Middle frontal gyrus (tissue), 1 donor: ENCODE results near the gene LIPM.

Experiments used
- DNase-seq: peaks from one replicate; pipeline ENCODE4 v3.0.0-alpha.2; 2015; ENCODE audit warnings: low spot score; ENCODE audit errors: extremely low spot score

Gene LIPM

DNA sequence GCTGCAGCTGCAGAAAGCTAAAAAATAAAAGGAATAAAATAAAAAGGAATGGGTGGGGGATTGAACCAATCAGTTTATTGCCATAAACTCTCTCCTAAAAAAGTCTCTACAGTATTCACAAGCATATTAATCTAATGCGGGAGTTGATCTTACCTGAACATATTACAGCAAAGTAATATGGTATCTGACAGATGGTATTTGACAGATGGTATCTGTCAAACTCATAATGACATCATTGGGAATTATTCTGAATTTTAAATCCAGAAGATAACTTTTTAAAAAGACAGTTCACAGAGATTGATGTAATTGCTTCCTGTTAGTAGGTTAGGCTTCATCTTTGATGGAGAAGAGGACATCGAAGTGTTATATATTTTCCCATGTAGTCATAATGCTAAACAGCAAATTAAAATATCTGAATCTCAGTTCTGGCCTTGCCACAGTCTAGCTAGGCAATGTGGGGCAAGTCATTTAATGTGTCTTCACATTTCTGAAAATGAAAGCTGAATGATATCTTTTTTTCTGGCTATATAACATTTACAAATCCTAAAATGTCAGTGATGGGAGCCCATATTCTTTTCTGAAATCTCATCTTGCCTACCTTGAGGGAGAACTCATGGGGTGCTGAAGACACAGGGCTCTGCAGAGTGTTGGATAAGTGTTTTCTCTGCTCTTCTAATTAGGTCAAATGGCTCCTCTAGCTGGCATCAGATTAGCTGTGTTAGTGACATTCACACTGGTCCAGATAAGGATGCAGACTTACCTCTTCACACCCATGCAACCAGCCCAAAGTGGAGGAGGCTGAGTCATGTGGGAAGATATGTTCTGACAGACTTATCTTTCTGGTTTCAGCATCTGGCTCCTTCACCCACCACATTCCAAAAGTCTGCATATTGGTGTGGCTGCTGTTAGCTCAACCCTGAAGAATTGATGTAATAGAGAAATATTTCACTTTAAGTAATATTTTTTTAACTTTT lies 2.1 kb upstream of the LIPM start:
- DNase-seq: no peak

DNA sequence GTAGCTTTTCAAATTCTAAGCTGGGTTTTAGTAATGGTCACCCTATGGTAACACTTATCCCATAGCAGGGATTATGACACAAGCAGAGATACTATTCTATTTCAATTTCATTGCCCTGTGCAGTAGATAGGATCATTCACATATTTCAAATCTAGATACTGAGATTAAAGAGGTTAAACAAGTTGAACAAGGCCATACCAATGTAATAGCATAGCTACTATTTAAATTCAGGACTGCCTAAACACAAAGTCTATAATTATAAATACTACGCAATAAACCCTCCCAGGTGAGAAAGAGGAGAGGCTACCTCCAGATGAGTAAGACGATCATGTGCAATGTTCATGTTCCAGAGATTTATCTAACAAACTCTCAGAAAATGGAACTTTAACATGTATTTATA lies 1.1 kb downstream of the LIPM start:
- no peak for DNase-seq

DNA sequence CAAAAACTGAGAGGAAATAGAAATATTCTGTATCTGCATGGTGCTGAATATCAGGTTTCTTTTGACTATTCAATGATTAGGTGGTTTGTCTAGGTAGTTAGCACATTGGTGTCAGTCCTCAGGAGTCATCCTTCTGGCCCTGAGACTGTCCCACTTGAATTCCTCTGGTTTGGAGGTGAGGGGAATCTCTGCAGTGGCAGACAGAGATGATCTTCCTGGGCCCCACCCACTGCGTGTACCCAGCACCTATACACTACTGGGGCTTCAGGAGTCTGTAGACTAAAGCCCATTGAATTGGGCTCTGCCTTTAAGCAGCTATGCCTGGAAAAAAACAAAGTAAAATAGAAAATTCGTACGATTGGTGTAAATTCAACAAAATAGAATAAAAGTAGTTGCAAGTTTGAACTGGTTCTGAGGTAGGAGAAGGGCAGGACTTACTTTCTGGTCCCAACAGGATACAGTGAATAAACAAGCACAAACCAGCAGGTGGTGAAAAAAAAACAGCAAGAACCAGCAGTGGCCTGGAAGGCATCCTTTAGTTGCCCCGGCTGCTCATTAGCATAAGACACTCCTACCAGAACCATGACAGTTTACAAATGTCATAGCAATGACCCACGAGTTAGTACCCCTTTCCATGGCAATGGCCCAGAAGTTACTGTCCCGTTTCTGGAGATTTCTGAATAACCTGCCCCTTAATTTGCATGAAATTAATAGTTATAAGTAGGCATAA lies 1.7 kb downstream of the LIPM start:
- DNase-seq: no peak

DNA sequence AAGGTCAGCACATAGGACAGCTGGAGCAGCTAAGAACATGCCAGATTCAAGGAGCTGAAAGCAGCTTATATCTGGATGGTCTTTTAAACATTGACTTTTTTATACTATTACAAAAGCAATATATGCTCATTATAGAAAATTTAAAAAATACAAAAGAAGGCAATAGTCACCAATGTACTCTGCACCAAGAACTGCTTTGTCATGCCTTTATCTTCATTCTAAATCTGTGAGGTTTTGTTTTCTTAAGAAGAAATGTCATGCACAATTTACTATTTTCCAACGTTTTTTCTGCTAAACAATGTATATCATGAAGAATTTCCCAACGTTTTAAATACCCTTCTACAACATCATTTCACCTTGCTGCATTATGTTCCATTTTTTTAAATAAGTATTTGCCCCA lies 2.8 kb downstream of the LIPM start:
- DNase-seq: no peak

- DNase-seq: no peak
Observed at GRCh38 chr10:88805924-88806323, 3.4 kb downstream of the LIPM start.

DNA sequence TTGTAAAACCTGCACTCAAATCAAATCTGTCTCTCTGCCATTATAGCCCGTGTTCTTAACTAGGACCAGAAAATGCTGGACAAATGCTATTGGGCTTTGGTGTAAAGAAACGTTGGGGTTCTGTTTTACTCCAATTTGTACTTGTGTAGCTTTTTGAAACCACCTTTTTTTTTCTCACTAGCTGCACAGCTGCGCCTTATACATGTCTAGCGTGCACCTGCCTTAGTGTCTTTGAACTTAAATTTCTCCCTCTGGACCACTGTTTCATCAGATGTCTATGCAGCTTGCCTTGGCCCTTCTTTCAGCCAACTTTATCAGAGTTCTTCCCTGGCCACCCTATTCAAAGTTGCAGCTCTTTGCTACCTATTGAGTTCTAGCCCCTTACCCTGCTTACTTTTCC lies 7.1 kb downstream of the LIPM start:
- no peak for DNase-seq

GRCh38 chr10:88810196-88810961 lies 7.8 kb downstream of the LIPM start:
- DNase-seq: no peak

DNA sequence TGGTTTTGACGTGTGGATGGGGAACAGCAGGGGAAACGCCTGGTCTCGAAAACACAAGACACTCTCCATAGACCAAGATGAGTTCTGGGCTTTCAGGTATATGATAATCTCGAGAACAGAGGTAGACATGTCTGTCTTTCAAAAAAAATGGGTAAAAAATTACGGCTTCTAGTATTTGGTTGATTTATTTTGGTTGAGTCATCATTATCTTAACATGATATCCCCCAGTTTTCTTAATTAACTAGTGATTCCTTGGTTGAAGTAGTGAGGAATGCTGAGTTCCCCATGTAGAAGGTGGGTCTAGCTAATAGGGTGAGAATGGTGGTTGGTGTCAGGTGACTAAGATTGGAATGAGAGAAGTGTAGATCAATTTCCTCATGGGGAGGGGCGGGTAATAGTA lies 10.7 kb downstream of the LIPM start:
- no peak for DNase-seq

- no peak for DNase-seq
Observed at GRCh38 chr10:88819290-88819689, 16.8 kb downstream of the LIPM start.

- peak; percentile 43 for DNase-seq
Observed at GRCh38 chr10:88820748-88821401, 18.3 kb downstream of the LIPM start.

DNA sequence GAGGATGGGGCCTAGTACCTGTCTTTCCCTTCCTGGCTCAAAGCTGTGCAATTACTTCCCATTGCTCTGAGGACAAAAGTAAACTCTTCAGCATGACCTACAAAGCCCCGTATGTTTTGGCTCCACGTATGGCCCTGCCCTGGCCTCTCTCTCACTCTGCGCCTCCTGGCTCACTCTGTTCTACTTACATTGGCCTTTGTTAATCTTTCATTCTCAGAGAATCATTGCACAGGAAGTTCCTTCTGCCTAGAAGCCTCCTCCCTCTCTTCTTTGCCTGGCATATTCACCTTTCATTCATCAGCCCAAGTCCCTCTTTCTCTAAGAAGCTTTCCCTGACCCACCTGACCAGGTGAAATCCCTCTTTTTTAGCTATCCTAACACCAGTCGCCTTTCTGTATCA lies 23.9 kb downstream of the LIPM start:
- no peak for DNase-seq

DNA sequence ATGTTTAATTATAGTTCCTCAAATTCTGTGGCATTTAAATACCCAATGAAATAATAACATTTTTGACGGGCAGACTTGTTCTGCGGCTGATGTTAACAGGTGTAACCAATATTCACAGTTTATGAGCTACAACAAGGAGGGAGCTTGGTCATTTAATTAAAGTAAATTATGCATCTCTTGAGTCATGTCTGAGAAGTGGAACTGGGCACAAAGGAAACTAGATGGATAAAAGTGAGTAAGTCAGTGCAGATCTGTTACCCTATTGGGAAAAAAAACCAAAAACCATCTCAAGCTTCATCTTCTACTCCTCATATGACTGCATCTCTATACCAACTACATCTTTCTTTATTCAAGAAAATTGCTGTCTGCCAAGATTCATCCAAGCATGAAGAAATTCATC lies 25.1 kb downstream of the LIPM start:
- no peak for DNase-seq

DNA sequence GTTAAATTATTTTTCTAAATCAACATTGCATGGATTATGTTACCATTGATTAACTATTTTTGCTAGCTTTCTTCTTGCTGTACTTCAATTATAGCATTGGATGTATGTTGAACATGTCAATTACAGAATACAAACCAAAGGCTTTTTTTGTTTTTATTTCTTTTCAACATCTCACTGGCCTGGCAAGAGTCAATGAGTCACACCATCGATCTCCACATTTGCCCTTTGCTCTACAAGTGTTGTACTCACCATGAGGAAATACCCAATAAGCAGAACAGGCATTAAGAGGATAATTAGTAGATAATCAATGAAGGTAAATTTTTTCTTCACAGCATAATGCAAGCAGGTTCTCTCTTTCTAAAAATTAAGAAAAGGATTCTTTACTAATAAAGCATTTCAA lies 25.8 kb downstream of the LIPM start:
- DNase-seq: no peak

GRCh38 chr10:88830643-88831268 lies 28.2 kb downstream of the LIPM start:
- DNase-seq: no peak

GRCh38 chr10:88831709-88832108 lies 29.2 kb downstream of the LIPM start:
- DNase-seq: no peak

GRCh38 chr10:88832376-88832775 lies 29.8 kb downstream of the LIPM start:
- no peak for DNase-seq

- no peak for DNase-seq
Observed at GRCh38 chr10:88833156-88833555, 30.6 kb downstream of the LIPM start.

DNA sequence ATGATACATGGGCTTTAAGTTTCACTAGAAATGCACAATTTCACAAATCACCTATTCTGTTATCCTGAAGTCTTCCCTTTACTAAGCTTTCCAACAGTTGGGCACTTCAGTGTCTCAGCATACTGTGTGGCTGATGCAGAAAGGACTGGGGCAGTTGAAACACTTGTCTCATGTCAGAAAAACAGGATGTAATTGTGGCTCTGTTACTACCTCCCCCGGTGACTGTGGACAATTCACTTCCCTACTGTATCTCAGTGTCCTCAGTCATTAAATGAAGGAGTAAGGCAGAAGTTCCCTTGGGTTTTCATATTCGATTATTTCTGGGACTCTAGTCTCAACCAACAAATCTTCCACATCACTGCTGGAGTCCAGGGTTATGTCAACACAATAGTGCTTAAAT lies 31.2 kb downstream of the LIPM start:
- no peak for DNase-seq

GRCh38 chr10:88835096-88835909 lies 32.8 kb downstream of the LIPM start:
- peak; percentile 80 for DNase-seq

- no peak for DNase-seq
Observed at GRCh38 chr10:88835910-88836221, 33.3 kb downstream of the LIPM start.
